PC-9 (cell line): ENCODE results near the gene CGGBP1. TPM values are rescaled to one million over a fixed set of nuclear protein-coding genes. Genes with fewer than 3 reads are reported as not detected.

Source experiments
- BruUV-seq: library from RNA; stranded (reverse); fragments of 400-500 nt; replicated peaks from 2 replicates; lab custom pipeline; 2021; lab: Mats Ljungman, UMichigan
- CTCF ChIA-PET: fragments of 300-600 bp; sonication (Branson Sonifier 250); formaldehyde crosslinking; loops from one replicate; lab custom pipeline; 2022; ENCODE audit warnings: antibody characterized with exemption; lab: Charles Lee
- POLR2A ChIA-PET: fragments of 300-600 bp; sonication (Branson Sonifier 250); formaldehyde crosslinking; loops from one replicate; lab custom pipeline; 2022; ENCODE audit warnings: antibody characterized with exemption; ENCODE audit not compliant: unreplicated experiment; lab: Charles Lee
- DNase-seq, 2 experiments: peaks; one replicate each; pipeline versions ENCODE4 v3.0.0 to v3.0.0-alpha.2; 2015 to 2022; ENCODE audit warnings: mixed read lengths in 1 of 2
- H2AFZ ChIP-seq: fragments of 200-600 bp; sonication (generic); 2 replicates; pipeline ENCODE4 v1.8.1; 2017; ENCODE audit warnings: antibody characterized with exemption
- H3F3A ChIP-seq: fragments of 200-600 bp; sonication (generic); 2 replicates; pipeline ENCODE4 v1.8.1; 2017; ENCODE audit warnings: antibody characterized with exemption, mild to moderate bottlenecking, low read depth; ENCODE audit not compliant: insufficient read depth
- H3K27ac ChIP-seq: fragments of 200-600 bp; sonication (generic); 2 replicates; pipeline ENCODE4 v1.6.1; 2016; ENCODE audit warnings: mixed run types
- H3K27me3 ChIP-seq: fragments of 200-600 bp; sonication (generic); 2 replicates; pipeline ENCODE4 v1.6.1; 2016; ENCODE audit warnings: low read depth, mixed run types; ENCODE audit not compliant: insufficient read depth
- H3K36me3 ChIP-seq: fragments of 200-600 bp; sonication (generic); 2 replicates; pipeline ENCODE4 v1.6.1; 2016; ENCODE audit warnings: low read depth, mixed run types
- H3K4me1 ChIP-seq: fragments of 200-600 bp; sonication (generic); replicated peaks from 2 replicates; pipeline ENCODE4 v1.6.1; 2016; ENCODE audit warnings: mixed run types; ENCODE audit not compliant: insufficient read depth
- H3K4me2 ChIP-seq: fragments of 200-600 bp; sonication (generic); 2 replicates; pipeline ENCODE4 v1.6.1; 2017; ENCODE audit warnings: mixed run types
- H3K4me3 ChIP-seq: fragments of 200-600 bp; sonication (generic); 2 replicates; pipeline ENCODE4 v1.6.1; 2016; ENCODE audit warnings: mixed run types
- H3K79me2 ChIP-seq: fragments of 200-600 bp; sonication (generic); 2 replicates; pipeline ENCODE4 v1.6.1; 2017; ENCODE audit warnings: low read depth, mixed run types
- H3K9me2 ChIP-seq: fragments of 200-600 bp; sonication (generic); 2 replicates; pipeline ENCODE4 v1.8.1; 2017; ENCODE audit warnings: mild to moderate bottlenecking; ENCODE audit not compliant: insufficient read depth
- H3K9me3 ChIP-seq: fragments of 200-600 bp; sonication (generic); 2 replicates; pipeline ENCODE4 v1.8.1; 2016; ENCODE audit warnings: low read depth; ENCODE audit not compliant: insufficient read depth
- H4K20me1 ChIP-seq: fragments of 200-600 bp; sonication (generic); 2 replicates; pipeline ENCODE4 v1.8.1; 2017; ENCODE audit not compliant: insufficient read depth
- CTCF ChIP-seq: fragments of 200-600 bp; sonication (generic); conservative IDR thresholded peaks from 2 replicates; pipeline ENCODE4 v1.6.1; 2017; ENCODE audit warnings: mixed run types, antibody characterized with exemption, mild to moderate bottlenecking, moderate library complexity
- EZH2 ChIP-seq: fragments of 200-600 bp; sonication (generic); IDR thresholded peaks from 2 replicates; pipeline ENCODE4 v1.8.0; 2017; ENCODE audit warnings: antibody characterized with exemption, low read depth
- intact Hi-C: fragments of 100-400 bp; cut with micrococcal nuclease; formaldehyde crosslinking; loops from one replicate; pipeline ENCODE4 v1.10.0; 2022; ENCODE audit not compliant: unreplicated experiment
- total RNA-seq: library from RNA; stranded (reverse); gene quantifications from 2 replicates; pipeline ENCODE4 v1.2.3, GENCODE V29; 2021

The CGGBP1 gene
- total RNA-seq, 1 experiment from 2014 or later, result 47.5 TPM

GRCh38 chr3:88002448-88002847 is 56.4 kb downstream of the CGGBP1 start:
- intact Hi-C loops, result loop anchor here (2.0 to 10.0 kb wide), 4 partner anchors 498 to 918 kb away; no protein-coding TSS in a partner anchor
- Histone ChIP-seq H3K9me2 (no peaks in the 10 kb centered on the region), H3K9me3 (no peaks in the 10 kb centered on the region), H3K27ac (no peak overlapping the region), H3K27me3 (no peaks in the 10 kb centered on the region), H3K4me2 (no peak overlapping the region), H3F3A (no peaks in the 10 kb centered on the region), H3K36me3 (no peaks in the 10 kb centered on the region), H2AFZ (peak overlapping the region; percentile 61; the same call in 1 of the 2 replicates), H4K20me1 (no peaks in the 10 kb centered on the region; the same call in 1 of the 2 replicates), H3K79me2 (no peaks in the 10 kb centered on the region), H3K4me1 (no peaks in the 10 kb centered on the region), H3K4me3 (no peak overlapping the region)
- ChIA-PET POLR2A (no interaction called here), CTCF (no interaction called here)
- no TSS peak for BruUV-seq
- DNase-seq, result no peak
- TF ChIP-seq CTCF (no peak), EZH2 (no peak)

Other genes starting within 250 kb of the CGGBP1 start
- 7.2 and 9.6 TPM in 2 replicates for gene ZNF654, start 250 bp upstream of the CGGBP1 start, total RNA-seq
- gene C3orf38, start 91.0 kb upstream of the CGGBP1 start, total RNA-seq, result 12.8 and 18.6 TPM in 2 replicates